GM12878 (cell line): Measurements from ENCODE around the gene MTHFR. TPM values are rescaled to one million over a fixed set of nuclear protein-coding genes. Genes with fewer than 3 reads are reported as not detected.

Experiments
- CREM ChIP-seq: IDR thresholded peaks from 2 replicates; pipeline ENCODE4 v1.6.1; 2014; ENCODE audit warnings: antibody characterized with exemption, low read depth
- DPF2 ChIP-seq: fragments of 450-650 bp; IDR thresholded peaks from 2 replicates; pipeline ENCODE4 v1.6.1; 2017; ENCODE audit warnings: mild to moderate bottlenecking
- EED ChIP-seq: sonication (generic); IDR thresholded peaks from 2 replicates; pipeline ENCODE4 v1.6.1; 2016; ENCODE audit warnings: antibody characterized with exemption, low read depth
- ELK1 ChIP-seq: IDR thresholded peaks from 2 replicates; pipeline ENCODE4 v1.6.1; 2012; ENCODE audit warnings: low read depth, low read length, improper control_type of control experiment
- EZH2 ChIP-seq: IDR thresholded peaks from 2 replicates; pipeline ENCODE4 v1.6.1; 2012; ENCODE audit warnings: low read depth, mild to moderate bottlenecking, control low read depth, inconsistent platforms, low read length, borderline replicate concordance; ENCODE audit not compliant: control insufficient read depth
- HDAC2 ChIP-seq: fragments of 200-600 bp; sonication (generic); IDR thresholded peaks from 2 replicates; pipeline ENCODE4 v1.6.1; 2017
- IKZF1 ChIP-seq: fragments of 450-650 bp; conservative IDR thresholded peaks from 2 replicates; pipeline ENCODE4 v1.6.1; 2017; ENCODE audit warnings: antibody characterized with exemption, mild to moderate bottlenecking
- KLF5 ChIP-seq: fragments of 450-650 bp; IDR thresholded peaks from 2 replicates; pipeline ENCODE4 v1.6.1; 2014; ENCODE audit warnings: mild to moderate bottlenecking; ENCODE audit not compliant: partially characterized antibody
- MEF2B ChIP-seq: fragments of 450-650 bp; IDR thresholded peaks from 2 replicates; pipeline ENCODE4 v1.6.1; 2018; ENCODE audit warnings: mild to moderate bottlenecking, moderate library complexity; ENCODE audit not compliant: partially characterized antibody, poor library complexity, severe bottlenecking
- MTA2 ChIP-seq: fragments of 450-650 bp; IDR thresholded peaks from 2 replicates; pipeline ENCODE4 v1.6.1; 2016; ENCODE audit warnings: low read depth, mild to moderate bottlenecking, moderate library complexity
- MYB ChIP-seq: fragments of 150-350 bp; IDR thresholded peaks from 2 replicates; pipeline ENCODE4 v1.6.1; 2014; ENCODE audit warnings: mild to moderate bottlenecking, low read depth, low read length, borderline replicate concordance
- NFYB ChIP-seq: IDR thresholded peaks from 2 replicates; pipeline ENCODE4 v1.6.1; 2011; ENCODE audit warnings: low read depth, mild to moderate bottlenecking, low read length, improper control_type of control experiment, moderate library complexity; ENCODE audit not compliant: insufficient read depth
- PAX8 ChIP-seq: fragments of 450-650 bp; IDR thresholded peaks from 2 replicates; pipeline ENCODE4 v1.6.1; 2017; ENCODE audit warnings: mild to moderate bottlenecking, moderate library complexity
- PML ChIP-seq: IDR thresholded peaks from 2 replicates; pipeline ENCODE4 v1.6.1; 2012; ENCODE audit warnings: low read length, inconsistent platforms
- POLR2A ChIP-seq: IDR thresholded peaks from 2 replicates; pipeline ENCODE4 v1.6.1; 2011; ENCODE audit warnings: low read depth, mild to moderate bottlenecking, low read length
- POU2F2 ChIP-seq: IDR thresholded peaks from 3 replicates; pipeline ENCODE4 v1.6.1; 2011; ENCODE audit warnings: low read depth, mild to moderate bottlenecking, low read length, borderline replicate concordance
- SMARCA5 ChIP-seq: fragments of 450-650 bp; IDR thresholded peaks from 2 replicates; pipeline ENCODE4 v1.6.1; 2017; ENCODE audit warnings: mild to moderate bottlenecking
- SP1 ChIP-seq: IDR thresholded peaks from one replicate; pipeline ENCODE4 v1.6.1; 2011; ENCODE audit warnings: low read depth, low read length
- TCF3 ChIP-seq: IDR thresholded peaks from 2 replicates; pipeline ENCODE4 v1.6.1; 2012; ENCODE audit warnings: low read depth, mild to moderate bottlenecking, low read length, borderline replicate concordance; ENCODE audit not compliant: insufficient read depth
- ZBED1 ChIP-seq: IDR thresholded peaks from 2 replicates; pipeline ENCODE4 v1.6.1; 2016; ENCODE audit warnings: borderline replicate concordance
- ZSCAN29 ChIP-seq: fragments of 450-650 bp; IDR thresholded peaks from 2 replicates; pipeline ENCODE4 v1.6.1; 2017; ENCODE audit warnings: mild to moderate bottlenecking, moderate library complexity
- polyA plus RNA-seq, 11 experiments: library from polyadenylated mRNA; depleted of rRNA in 4 of 11; unstranded in 6 of 11; stranded (reverse) in 5 of 11; fragments of >200 nt; fragmentation: Nextera tagmentation in 4 of 11; fragmentation: Illumina TruSeq in 1 of 11; extraction: Ambion mirVana in 4 of 11; extraction: Trizol in 1 of 11; gene quantifications; 1 replicate in 1 of 11; 2 replicates in 10 of 11; pipeline versions ENCODE4 v1.2.1 to v1.2.3, GENCODE V29; 2011 to 2016; ENCODE audit warnings: inconsistent platforms in 2 of 11, missing spikeins in 2 of 11, low read depth in 1 of 11
- total RNA-seq, 4 experiments: library from RNA; depleted of rRNA in 3 of 4; stranded (reverse); fragments of >200 nt in 3 of 4; fragmentation: Illumina TruSeq in 1 of 4; extraction: Trizol in 1 of 4; gene quantifications; 2 replicates each; pipeline versions ENCODE4 v1.2.1 to v1.2.3, GENCODE V29; 2013 to 2021
- TF ChIP-seq, protein P1 (sequence below), 3 experiments: IDR thresholded peaks in 2 of 3; conservative IDR thresholded peaks in 1 of 3; 2 replicates each; pipeline ENCODE4 v1.5.1; 2011; ENCODE audit warnings: low read depth in 3 of 3, low read length in 3 of 3, mild to moderate bottlenecking in 3 of 3, control low read depth in 2 of 3, moderate library complexity in 2 of 3, inconsistent platforms in 1 of 3, mixed read lengths in 1 of 3; ENCODE audit not compliant: control insufficient read depth in 2 of 3, insufficient read depth in 1 of 3; ENCODE audit errors: extremely low read depth in 1 of 3
- TF ChIP-seq, protein P2 (sequence below): fragments of 450-650 bp; IDR thresholded peaks from 2 replicates; pipeline ENCODE4 v1.6.1; 2016; ENCODE audit warnings: mild to moderate bottlenecking
- TF ChIP-seq, protein P3 (sequence below): fragments of 450-650 bp; IDR thresholded peaks from 2 replicates; pipeline ENCODE4 v1.6.1; 2018; ENCODE audit warnings: mild to moderate bottlenecking, low read depth, moderate library complexity; ENCODE audit not compliant: partially characterized antibody

Gene MTHFR
- total and polyA plus RNA-seq, 10 of the 15 experiments (the other 5 are each of a cell fraction or from before 2014, with no cell fraction given), result 1.0 to 16.8 (median 9.4) TPM

GRCh38 chr1:11802973-11803885, 2.5 kb downstream of the MTHFR start (continued):
- TF ChIP-seq PAX8 (no peak), SMARCA5 (peak; percentile 29; the same call in 1 of the 2 replicates), POU2F2 (no peak), CREM (no peak), IKZF1 (peak; percentile 38; the same call in 1 of the 2 replicates), MYB (no peak), HDAC2 (no peak), MTA2 (0 out of 2 replicates have a peak, but pooled peaks have one; percentile 1), POLR2A (peak; percentile 65), ZSCAN29 (no peak), ZBED1 (no peak), NFYB (no peak), EED (no peak), SP1 (no peak), KLF5 (no peak), MEF2B (no peak), DPF2 (no peak), TCF3 (no peak), PML (no peak), ELK1 (peak; percentile 65; the same call in 1 of the 2 replicates), EZH2 (no peak)
- TF ChIP-seq, protein P1, sequence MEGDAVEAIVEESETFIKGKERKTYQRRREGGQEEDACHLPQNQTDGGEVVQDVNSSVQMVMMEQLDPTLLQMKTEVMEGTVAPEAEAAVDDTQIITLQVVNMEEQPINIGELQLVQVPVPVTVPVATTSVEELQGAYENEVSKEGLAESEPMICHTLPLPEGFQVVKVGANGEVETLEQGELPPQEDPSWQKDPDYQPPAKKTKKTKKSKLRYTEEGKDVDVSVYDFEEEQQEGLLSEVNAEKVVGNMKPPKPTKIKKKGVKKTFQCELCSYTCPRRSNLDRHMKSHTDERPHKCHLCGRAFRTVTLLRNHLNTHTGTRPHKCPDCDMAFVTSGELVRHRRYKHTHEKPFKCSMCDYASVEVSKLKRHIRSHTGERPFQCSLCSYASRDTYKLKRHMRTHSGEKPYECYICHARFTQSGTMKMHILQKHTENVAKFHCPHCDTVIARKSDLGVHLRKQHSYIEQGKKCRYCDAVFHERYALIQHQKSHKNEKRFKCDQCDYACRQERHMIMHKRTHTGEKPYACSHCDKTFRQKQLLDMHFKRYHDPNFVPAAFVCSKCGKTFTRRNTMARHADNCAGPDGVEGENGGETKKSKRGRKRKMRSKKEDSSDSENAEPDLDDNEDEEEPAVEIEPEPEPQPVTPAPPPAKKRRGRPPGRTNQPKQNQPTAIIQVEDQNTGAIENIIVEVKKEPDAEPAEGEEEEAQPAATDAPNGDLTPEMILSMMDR (IDR thresholded peaks at IDR 0.05 in 2 of 3, conservative IDR thresholded peaks at IDR 0.05 in 1 of 3; ENCODE audit: control insufficient read depth in 2 of 3, extremely low read depth in 1 of 3, insufficient read depth in 1 of 3, low read depth in 3 of 3, low read length in 3 of 3), result no peak
- TF ChIP-seq, protein P2, sequence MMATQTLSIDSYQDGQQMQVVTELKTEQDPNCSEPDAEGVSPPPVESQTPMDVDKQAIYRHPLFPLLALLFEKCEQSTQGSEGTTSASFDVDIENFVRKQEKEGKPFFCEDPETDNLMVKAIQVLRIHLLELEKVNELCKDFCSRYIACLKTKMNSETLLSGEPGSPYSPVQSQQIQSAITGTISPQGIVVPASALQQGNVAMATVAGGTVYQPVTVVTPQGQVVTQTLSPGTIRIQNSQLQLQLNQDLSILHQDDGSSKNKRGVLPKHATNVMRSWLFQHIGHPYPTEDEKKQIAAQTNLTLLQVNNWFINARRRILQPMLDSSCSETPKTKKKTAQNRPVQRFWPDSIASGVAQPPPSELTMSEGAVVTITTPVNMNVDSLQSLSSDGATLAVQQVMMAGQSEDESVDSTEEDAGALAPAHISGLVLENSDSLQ, result peak; percentile 70
- TF ChIP-seq, protein P3, sequence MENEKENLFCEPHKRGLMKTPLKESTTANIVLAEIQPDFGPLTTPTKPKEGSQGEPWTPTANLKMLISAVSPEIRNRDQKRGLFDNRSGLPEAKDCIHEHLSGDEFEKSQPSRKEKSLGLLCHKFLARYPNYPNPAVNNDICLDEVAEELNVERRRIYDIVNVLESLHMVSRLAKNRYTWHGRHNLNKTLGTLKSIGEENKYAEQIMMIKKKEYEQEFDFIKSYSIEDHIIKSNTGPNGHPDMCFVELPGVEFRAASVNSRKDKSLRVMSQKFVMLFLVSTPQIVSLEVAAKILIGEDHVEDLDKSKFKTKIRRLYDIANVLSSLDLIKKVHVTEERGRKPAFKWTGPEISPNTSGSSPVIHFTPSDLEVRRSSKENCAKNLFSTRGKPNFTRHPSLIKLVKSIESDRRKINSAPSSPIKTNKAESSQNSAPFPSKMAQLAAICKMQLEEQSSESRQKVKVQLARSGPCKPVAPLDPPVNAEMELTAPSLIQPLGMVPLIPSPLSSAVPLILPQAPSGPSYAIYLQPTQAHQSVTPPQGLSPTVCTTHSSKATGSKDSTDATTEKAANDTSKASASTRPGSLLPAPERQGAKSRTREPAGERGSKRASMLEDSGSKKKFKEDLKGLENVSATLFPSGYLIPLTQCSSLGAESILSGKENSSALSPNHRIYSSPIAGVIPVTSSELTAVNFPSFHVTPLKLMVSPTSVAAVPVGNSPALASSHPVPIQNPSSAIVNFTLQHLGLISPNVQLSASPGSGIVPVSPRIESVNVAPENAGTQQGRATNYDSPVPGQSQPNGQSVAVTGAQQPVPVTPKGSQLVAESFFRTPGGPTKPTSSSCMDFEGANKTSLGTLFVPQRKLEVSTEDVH, result no peak
